Measurements from ENCODE around the gene ITGA11.

DNA sequence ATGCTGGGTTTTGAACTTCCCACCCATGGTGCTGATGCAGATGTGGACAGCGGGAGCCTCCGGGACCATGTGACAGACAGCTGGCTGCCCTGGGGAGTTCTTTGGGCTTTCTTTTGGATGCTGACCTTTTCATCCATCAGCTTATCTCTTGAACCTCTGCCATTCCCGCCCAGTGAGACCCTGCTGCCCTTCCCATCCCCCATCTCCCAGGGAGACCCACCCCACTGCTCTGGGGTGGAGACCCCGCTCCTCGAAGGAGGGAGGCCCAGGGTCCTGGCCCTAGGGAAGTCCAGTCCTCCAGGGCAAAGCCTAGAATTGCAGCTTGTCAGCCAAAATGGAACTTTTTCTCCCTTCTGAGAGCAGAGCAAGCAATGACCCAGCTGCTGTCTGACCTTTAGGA is 64.0 kb downstream of the ITGA11 start:
- TF ChIP-seq, protein P1, sequence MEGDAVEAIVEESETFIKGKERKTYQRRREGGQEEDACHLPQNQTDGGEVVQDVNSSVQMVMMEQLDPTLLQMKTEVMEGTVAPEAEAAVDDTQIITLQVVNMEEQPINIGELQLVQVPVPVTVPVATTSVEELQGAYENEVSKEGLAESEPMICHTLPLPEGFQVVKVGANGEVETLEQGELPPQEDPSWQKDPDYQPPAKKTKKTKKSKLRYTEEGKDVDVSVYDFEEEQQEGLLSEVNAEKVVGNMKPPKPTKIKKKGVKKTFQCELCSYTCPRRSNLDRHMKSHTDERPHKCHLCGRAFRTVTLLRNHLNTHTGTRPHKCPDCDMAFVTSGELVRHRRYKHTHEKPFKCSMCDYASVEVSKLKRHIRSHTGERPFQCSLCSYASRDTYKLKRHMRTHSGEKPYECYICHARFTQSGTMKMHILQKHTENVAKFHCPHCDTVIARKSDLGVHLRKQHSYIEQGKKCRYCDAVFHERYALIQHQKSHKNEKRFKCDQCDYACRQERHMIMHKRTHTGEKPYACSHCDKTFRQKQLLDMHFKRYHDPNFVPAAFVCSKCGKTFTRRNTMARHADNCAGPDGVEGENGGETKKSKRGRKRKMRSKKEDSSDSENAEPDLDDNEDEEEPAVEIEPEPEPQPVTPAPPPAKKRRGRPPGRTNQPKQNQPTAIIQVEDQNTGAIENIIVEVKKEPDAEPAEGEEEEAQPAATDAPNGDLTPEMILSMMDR (conservative IDR thresholded peaks at IDR 0.05; ENCODE audit: low read length) = no peak
- no peak for TF ChIP-seq EZH2phosphoT487 (IDR thresholded peaks at IDR 0.05; ENCODE audit: borderline replicate concordance, low read depth, low read length)
